Thoracic aorta (tissue), 2 donors: ENCODE data around the gene BATF3. TPM values are rescaled to one million over a fixed set of nuclear protein-coding genes. Genes with fewer than 3 reads are reported as not detected.

Source experiments
- ATAC-seq: fragments of 150-250 bp; one replicate; pipeline ENCODE4 v1.8.0; 2017; ENCODE audit warnings: low read depth; ENCODE audit not compliant: insufficient number of reproducible peaks, low FRiP score
- DNase-seq: peaks from one replicate; pipeline ENCODE4 v3.0.0-alpha.2; 2020; ENCODE audit warnings: low spot score
- H3K27ac ChIP-seq, 2 donors: fragments of 200-600 bp; sonication (generic); 1 replicate in 1 of 2; 2 replicates in 1 of 2; pipeline ENCODE4 v1.5.1; 2016; ENCODE audit warnings: mild to moderate bottlenecking in 2 of 2, moderate library complexity in 2 of 2
- H3K27me3 ChIP-seq: fragments of 200-600 bp; sonication (generic); replicated peaks from 2 replicates; pipeline ENCODE4 v1.6.0; 2016; ENCODE audit warnings: mild to moderate bottlenecking; ENCODE audit not compliant: insufficient read depth
- H3K36me3 ChIP-seq: fragments of 200-600 bp; sonication (generic); one replicate; pipeline ENCODE4 v1.5.1; 2016
- H3K4me1 ChIP-seq, 2 donors: fragments of 200-600 bp; sonication (generic); 1 replicate in 1 of 2; 2 replicates in 1 of 2; pipeline versions ENCODE4 v1.5.1 to v1.6.0; 2016; ENCODE audit warnings: low read depth in 2 of 2, mild to moderate bottlenecking in 1 of 2; ENCODE audit not compliant: control insufficient read depth in 1 of 2
- H3K4me3 ChIP-seq: fragments of 200-600 bp; sonication (generic); 2 replicates; pipeline ENCODE4 v1.5.1; 2016; ENCODE audit warnings: mild to moderate bottlenecking
- H3K9me3 ChIP-seq: fragments of 200-600 bp; sonication (generic); 2 replicates; pipeline ENCODE4 v1.5.1; 2016
- total RNA-seq, 2 donors: library from RNA; depleted of rRNA; stranded (reverse); fragments of >200 nt; gene quantifications; one replicate each; pipeline versions ENCODE4 v1.1.0 to v1.2.3, GENCODE V29; 2016
- TF ChIP-seq, protein P1 (sequence below): fragments of 200-600 bp; sonication (generic); IDR thresholded peaks from one replicate; pipeline ENCODE4 v1.5.1; 2019; ENCODE audit warnings: antibody characterized with exemption

The BATF3 gene
- total RNA-seq, 2 donors from 2014 or later = 2.2 to 26.6 TPM

DNA sequence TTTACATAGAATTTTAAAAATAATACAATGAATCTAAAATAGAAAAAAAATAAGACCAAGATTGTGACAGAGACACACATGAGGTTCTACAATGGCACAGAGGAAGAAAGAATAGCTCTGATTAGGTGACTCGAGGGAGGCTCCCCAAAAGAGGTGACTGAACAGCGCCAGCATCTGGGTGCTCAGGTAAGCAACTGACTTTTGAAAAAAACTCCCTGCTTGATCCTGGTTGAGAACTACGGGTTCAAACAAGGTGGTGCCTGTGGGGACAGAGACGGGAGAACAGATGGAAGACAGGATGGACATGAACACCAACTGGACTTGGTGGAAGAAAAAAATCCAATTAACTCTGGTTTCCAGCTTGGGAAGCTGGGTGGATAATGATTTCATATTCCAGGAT lies 22.5 kb downstream of the BATF3 start:
- TF ChIP-seq, protein P1, sequence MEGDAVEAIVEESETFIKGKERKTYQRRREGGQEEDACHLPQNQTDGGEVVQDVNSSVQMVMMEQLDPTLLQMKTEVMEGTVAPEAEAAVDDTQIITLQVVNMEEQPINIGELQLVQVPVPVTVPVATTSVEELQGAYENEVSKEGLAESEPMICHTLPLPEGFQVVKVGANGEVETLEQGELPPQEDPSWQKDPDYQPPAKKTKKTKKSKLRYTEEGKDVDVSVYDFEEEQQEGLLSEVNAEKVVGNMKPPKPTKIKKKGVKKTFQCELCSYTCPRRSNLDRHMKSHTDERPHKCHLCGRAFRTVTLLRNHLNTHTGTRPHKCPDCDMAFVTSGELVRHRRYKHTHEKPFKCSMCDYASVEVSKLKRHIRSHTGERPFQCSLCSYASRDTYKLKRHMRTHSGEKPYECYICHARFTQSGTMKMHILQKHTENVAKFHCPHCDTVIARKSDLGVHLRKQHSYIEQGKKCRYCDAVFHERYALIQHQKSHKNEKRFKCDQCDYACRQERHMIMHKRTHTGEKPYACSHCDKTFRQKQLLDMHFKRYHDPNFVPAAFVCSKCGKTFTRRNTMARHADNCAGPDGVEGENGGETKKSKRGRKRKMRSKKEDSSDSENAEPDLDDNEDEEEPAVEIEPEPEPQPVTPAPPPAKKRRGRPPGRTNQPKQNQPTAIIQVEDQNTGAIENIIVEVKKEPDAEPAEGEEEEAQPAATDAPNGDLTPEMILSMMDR = no peak
- no peaks in the 10 kb centered on the region for H3K4me1 ChIP-seq
- no peak overlapping the region for H3K4me3 ChIP-seq
- no peak for ATAC-seq
- H3K36me3 ChIP-seq = no peaks in the 10 kb centered on the region
- H3K27ac ChIP-seq = no peak overlapping the region
- no peaks in the 10 kb centered on the region for H3K9me3 ChIP-seq
- DNase-seq = no peak
- no peaks in the 10 kb centered on the region for H3K27me3 ChIP-seq

DNA sequence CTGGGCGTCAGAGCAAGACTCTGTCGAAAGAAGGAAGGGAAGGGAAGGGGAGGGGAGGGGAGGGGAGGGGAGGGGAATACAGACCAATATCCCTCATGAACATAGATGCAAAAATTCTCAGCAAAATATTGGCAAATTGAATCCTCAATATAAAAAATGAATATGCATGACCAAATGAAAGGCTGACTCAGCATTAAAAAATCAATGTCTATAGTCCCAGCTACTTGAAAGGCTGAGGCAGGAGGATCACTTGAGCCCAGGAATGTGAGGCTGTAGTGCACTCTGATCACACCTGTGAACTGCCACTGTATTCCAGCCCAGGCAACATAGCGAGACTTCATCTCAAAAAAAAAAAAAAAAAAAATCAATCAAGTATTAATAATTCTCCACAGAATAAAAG lies 24.0 kb downstream of the BATF3 start:
- no peaks in the 10 kb centered on the region for H3K9me3 ChIP-seq
- no peak overlapping the region for H3K4me3 ChIP-seq
- TF ChIP-seq, protein P1 = no peak
- no peak for ATAC-seq
- no peak for DNase-seq
- peaks cover 0 to 5% of the 10 kb centered on the region in 2 donors for H3K4me1 ChIP-seq
- H3K36me3 ChIP-seq = no peaks in the 10 kb centered on the region
- no peak overlapping the region for H3K27ac ChIP-seq
- H3K27me3 ChIP-seq = no peaks in the 10 kb centered on the region

- Histone ChIP-seq H3K4me1 (peaks cover 0 to 5% of the 10 kb centered on the region in 2 donors), H3K27ac (no peak overlapping the region), H3K27me3 (no peaks in the 10 kb centered on the region), H3K9me3 (no peaks in the 10 kb centered on the region), H3K4me3 (no peak overlapping the region), H3K36me3 (no peaks in the 10 kb centered on the region)
- TF ChIP-seq, protein P1 = no peak
- no peak for DNase-seq
- ATAC-seq = no peak
Observed at GRCh38 chr1:212674872-212675271, 24.8 kb downstream of the BATF3 start.

DNA sequence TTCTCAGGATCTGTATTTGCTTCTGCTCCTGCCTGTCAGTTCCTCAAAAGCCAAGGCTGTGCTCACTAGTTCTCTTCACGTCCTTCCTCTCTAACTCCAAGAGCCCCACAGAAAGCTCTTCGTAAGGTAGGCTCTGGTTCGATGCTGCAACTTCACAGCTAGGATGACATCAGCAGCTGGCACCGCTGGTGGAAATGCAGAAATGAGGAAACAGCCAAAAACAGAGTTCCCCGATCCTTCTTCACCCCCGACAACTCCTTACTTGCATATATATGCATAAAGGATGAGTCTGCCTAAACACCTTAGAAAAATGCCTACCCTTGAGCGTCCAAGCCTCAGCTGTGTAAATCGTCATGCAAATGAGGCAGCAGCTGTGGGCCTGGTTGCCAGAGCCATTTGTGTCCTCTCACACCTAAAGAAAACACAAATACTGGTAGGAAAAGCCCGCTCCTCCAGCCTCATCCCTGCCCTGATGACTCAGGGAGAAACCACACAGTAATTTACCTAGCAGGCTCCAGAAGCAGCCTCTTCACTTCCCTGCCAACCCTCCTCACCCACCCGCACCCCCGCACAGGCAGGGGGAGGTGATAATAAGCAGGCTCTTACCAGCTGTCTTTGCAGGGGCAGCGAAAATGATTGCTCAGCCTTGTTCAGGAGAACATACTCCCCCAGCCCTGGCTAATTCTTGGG lies 28.2 kb downstream of the BATF3 start:
- DNase-seq (no peak), ATAC-seq (no peak)
- Histone ChIP-seq H3K4me3 (no peak overlapping the region), H3K27ac (no peak overlapping the region), H3K9me3 (no peaks in the 10 kb centered on the region), H3K36me3 (no peaks in the 10 kb centered on the region), H3K27me3 (no peaks in the 10 kb centered on the region), H3K4me1 (peaks cover 3 to 5% of the 10 kb centered on the region in 2 donors)
- TF ChIP-seq, protein P1 = no peak

DNA sequence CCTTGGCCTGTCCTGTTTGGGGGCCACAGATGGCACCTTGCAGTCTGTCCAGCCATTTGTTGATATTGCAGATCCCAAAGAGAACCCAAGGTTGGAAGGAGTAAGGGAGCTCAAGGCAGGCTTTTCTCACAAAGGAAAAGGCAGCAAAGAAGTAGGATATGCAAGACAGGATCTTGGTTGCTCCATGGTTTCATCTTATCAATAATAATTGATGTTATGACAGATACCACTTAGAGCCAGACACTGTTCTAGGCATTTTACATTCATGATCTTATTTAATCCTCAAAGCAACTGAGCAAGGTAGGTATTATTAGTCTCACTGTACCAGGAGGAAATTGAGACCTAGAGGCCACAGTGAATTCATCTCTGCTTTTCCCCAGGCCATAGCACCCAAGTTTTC lies 28.8 kb downstream of the BATF3 start:
- DNase-seq (no peak), ATAC-seq (no peak)
- no peaks in the 10 kb centered on the region for H3K36me3 ChIP-seq
- H3K4me1 ChIP-seq = peaks cover 3 to 5% of the 10 kb centered on the region in 2 donors
- H3K9me3 ChIP-seq = no peaks in the 10 kb centered on the region
- TF ChIP-seq, protein P1 = no peak
- no peak overlapping the region for H3K27ac ChIP-seq
- H3K4me3 ChIP-seq = no peak overlapping the region
- no peaks in the 10 kb centered on the region for H3K27me3 ChIP-seq
